ENCODE results near the gene CFH. TPM values are rescaled to one million over a fixed set of nuclear protein-coding genes. Genes with fewer than 3 reads are reported as not detected.

The CFH gene
- total RNA-seq, 2 experiments from 2014 or later = 1.4 to 1.7 TPM

- no peaks in the 10 kb centered on the region for H3K36me3 Mint-ChIP-seq (ENCODE audit: low read depth)
- no peak overlapping the region for H3K27ac Mint-ChIP-seq
- DNase-seq (no peak), ATAC-seq (no peak)
- no peak overlapping the region for H3K4me3 Mint-ChIP-seq
- H3K4me1 Mint-ChIP-seq (ENCODE audit: low read depth) = no peaks in the 10 kb centered on the region
- H3K27me3 Mint-ChIP-seq (ENCODE audit: low read depth) = peaks cover 10% of the 10 kb centered on the region
- no peaks in the 10 kb centered on the region for H3K9me3 Mint-ChIP-seq (ENCODE audit: insufficient read depth)
- ChIA-PET CTCF (no interaction called here), POLR2A (no interaction called here)
These were observed 10.9 kb upstream of the CFH start for GRCh38 chr1:196640976-196641375.

GRCh38 chr1:196649990-196650389 is 1.9 kb upstream of the CFH start:
- ChIA-PET POLR2A (no interaction called here), CTCF (no interaction called here)
- H3K27ac Mint-ChIP-seq = no peak overlapping the region

GRCh38 chr1:196650403-196650802 is 1.4 kb upstream of the CFH start:
- H3K4me1 Mint-ChIP-seq (ENCODE audit: low read depth) = peaks cover 14% of the 10 kb centered on the region
- POLR2A ChIA-PET = no interaction called here

More at GRCh38 chr1:196649990-196650389, 1.9 kb upstream of the CFH start:
- ATAC-seq (no peak), DNase-seq (no peak)
- H3K4me1 Mint-ChIP-seq (ENCODE audit: low read depth) = peaks cover 14% of the 10 kb centered on the region
- no peaks in the 10 kb centered on the region for H3K36me3 Mint-ChIP-seq (ENCODE audit: low read depth)
- no peaks in the 10 kb centered on the region for H3K9me3 Mint-ChIP-seq (ENCODE audit: insufficient read depth)
- H3K27me3 Mint-ChIP-seq (ENCODE audit: low read depth) = peaks cover 8% of the 10 kb centered on the region
- H3K4me3 Mint-ChIP-seq = no peak overlapping the region

GRCh38 chr1:196651079-196651478 is 764 bp upstream of the CFH start:
- Mint-ChIP-seq H3K27ac (no peak overlapping the region), H3K27me3 (ENCODE audit: low read depth) (peaks cover 4% of the 10 kb centered on the region), H3K9me3 (ENCODE audit: insufficient read depth) (no peaks in the 10 kb centered on the region), H3K36me3 (ENCODE audit: low read depth) (no peaks in the 10 kb centered on the region), H3K4me1 (ENCODE audit: low read depth) (peaks cover 14% of the 10 kb centered on the region), H3K4me3 (no peak overlapping the region)
- DNase-seq (no peak), ATAC-seq (no peak)
- ChIA-PET CTCF (no interaction called here), POLR2A (no interaction called here)

More at GRCh38 chr1:196650403-196650802, 1.4 kb upstream of the CFH start:
- Mint-ChIP-seq H3K27ac (no peak overlapping the region), H3K9me3 (ENCODE audit: insufficient read depth) (no peaks in the 10 kb centered on the region), H3K36me3 (ENCODE audit: low read depth) (no peaks in the 10 kb centered on the region), H3K27me3 (ENCODE audit: low read depth) (peaks cover 7% of the 10 kb centered on the region), H3K4me3 (no peak overlapping the region)
- CTCF ChIA-PET = no interaction called here
- ATAC-seq = no peak
- no peak for DNase-seq

GRCh38 chr1:196654271-196654670 is 2.4 kb downstream of the CFH start:
- Mint-ChIP-seq H3K27ac (no peak overlapping the region), H3K36me3 (ENCODE audit: low read depth) (no peaks in the 10 kb centered on the region), H3K9me3 (ENCODE audit: insufficient read depth) (no peaks in the 10 kb centered on the region), H3K4me3 (no peak overlapping the region), H3K27me3 (ENCODE audit: low read depth) (no peaks in the 10 kb centered on the region), H3K4me1 (ENCODE audit: low read depth) (peaks cover 14% of the 10 kb centered on the region)
- ATAC-seq (no peak), DNase-seq (no peak)
- POLR2A ChIA-PET = no interaction called here
- CTCF ChIA-PET = no interaction called here

- H3K9me3 Mint-ChIP-seq (ENCODE audit: insufficient read depth) = no peaks in the 10 kb centered on the region
- no peaks in the 10 kb centered on the region for H3K27me3 Mint-ChIP-seq (ENCODE audit: low read depth)
- no peaks in the 10 kb centered on the region for H3K36me3 Mint-ChIP-seq (ENCODE audit: low read depth)
- H3K4me1 Mint-ChIP-seq (ENCODE audit: low read depth) = peaks cover 14% of the 10 kb centered on the region
- no peak overlapping the region for H3K27ac Mint-ChIP-seq
- DNase-seq = no peak
- ATAC-seq = no peak
- H3K4me3 Mint-ChIP-seq = no peak overlapping the region
- ChIA-PET POLR2A (no interaction called here), CTCF (no interaction called here)
These were observed 3.2 kb downstream of the CFH start for GRCh38 chr1:196655071-196655470.

- DNase-seq = no peak
- H3K27ac Mint-ChIP-seq = no peak overlapping the region
- POLR2A ChIA-PET = no interaction called here
- H3K27me3 Mint-ChIP-seq (ENCODE audit: low read depth) = no peaks in the 10 kb centered on the region
- H3K9me3 Mint-ChIP-seq (ENCODE audit: insufficient read depth) = no peaks in the 10 kb centered on the region
- no peak for ATAC-seq
- peaks cover 14% of the 10 kb centered on the region for H3K4me1 Mint-ChIP-seq (ENCODE audit: low read depth)
- CTCF ChIA-PET = interaction anchor here (1.5 kb wide), 1 partner anchor 508 kb away, joined by 3 read pairs; no protein-coding TSS in a partner anchor
- H3K36me3 Mint-ChIP-seq (ENCODE audit: low read depth) = no peaks in the 10 kb centered on the region
- no peak overlapping the region for H3K4me3 Mint-ChIP-seq
These were observed 3.7 kb downstream of the CFH start for GRCh38 chr1:196655494-196655893.

- ATAC-seq = no peak
- H3K27ac Mint-ChIP-seq = no peak overlapping the region
These were observed 7.6 kb downstream of the CFH start for GRCh38 chr1:196659471-196659870.

GRCh38 chr1:196660272-196660671 is 8.4 kb downstream of the CFH start:
- ChIA-PET POLR2A (no interaction called here), CTCF (interaction anchor here (4.5 kb wide), 1 partner anchor 512 kb away, joined by 22 read pairs; no protein-coding TSS in a partner anchor)
- Mint-ChIP-seq H3K4me1 (ENCODE audit: low read depth) (no peaks in the 10 kb centered on the region), H3K36me3 (ENCODE audit: low read depth) (no peaks in the 10 kb centered on the region), H3K9me3 (ENCODE audit: insufficient read depth) (no peaks in the 10 kb centered on the region), H3K27me3 (ENCODE audit: low read depth) (no peaks in the 10 kb centered on the region), H3K27ac (no peak overlapping the region), H3K4me3 (no peak overlapping the region)
- no peak for ATAC-seq
- no peak for DNase-seq

More at GRCh38 chr1:196659471-196659870, 7.6 kb downstream of the CFH start:
- ChIA-PET POLR2A (no interaction called here), CTCF (no interaction called here)
- H3K4me1 Mint-ChIP-seq (ENCODE audit: low read depth) = no peaks in the 10 kb centered on the region
- H3K9me3 Mint-ChIP-seq (ENCODE audit: insufficient read depth) = no peaks in the 10 kb centered on the region
- no peak for DNase-seq
- no peaks in the 10 kb centered on the region for H3K36me3 Mint-ChIP-seq (ENCODE audit: low read depth)
- no peaks in the 10 kb centered on the region for H3K27me3 Mint-ChIP-seq (ENCODE audit: low read depth)
- H3K4me3 Mint-ChIP-seq = no peak overlapping the region

GRCh38 chr1:196660852-196661251 is 9.0 kb downstream of the CFH start:
- Mint-ChIP-seq H3K4me1 (ENCODE audit: low read depth) (no peaks in the 10 kb centered on the region), H3K27ac (no peak overlapping the region), H3K9me3 (ENCODE audit: insufficient read depth) (no peaks in the 10 kb centered on the region), H3K4me3 (no peak overlapping the region), H3K27me3 (ENCODE audit: low read depth) (no peaks in the 10 kb centered on the region), H3K36me3 (ENCODE audit: low read depth) (no peaks in the 10 kb centered on the region)
- DNase-seq = no peak
- ChIA-PET POLR2A (no interaction called here), CTCF (interaction anchor here (4.5 kb wide), 1 partner anchor 512 kb away, joined by 22 read pairs; no protein-coding TSS in a partner anchor)
- ATAC-seq = peak; percentile 49

GRCh38 chr1:196661345-196661744 is 9.5 kb downstream of the CFH start:
- Mint-ChIP-seq H3K36me3 (ENCODE audit: low read depth) (no peaks in the 10 kb centered on the region), H3K27me3 (ENCODE audit: low read depth) (no peaks in the 10 kb centered on the region), H3K4me1 (ENCODE audit: low read depth) (no peaks in the 10 kb centered on the region), H3K9me3 (ENCODE audit: insufficient read depth) (no peaks in the 10 kb centered on the region), H3K27ac (no peak overlapping the region), H3K4me3 (no peak overlapping the region)
- CTCF ChIA-PET = interaction anchor here (4.5 kb wide), 1 partner anchor 513 kb away, joined by 22 read pairs; no protein-coding TSS in a partner anchor
- ATAC-seq (no peak), DNase-seq (no peak)
- POLR2A ChIA-PET = no interaction called here

- Mint-ChIP-seq H3K27me3 (ENCODE audit: low read depth) (no peaks in the 10 kb centered on the region), H3K9me3 (ENCODE audit: insufficient read depth) (no peaks in the 10 kb centered on the region), H3K4me1 (ENCODE audit: low read depth) (no peaks in the 10 kb centered on the region), H3K36me3 (ENCODE audit: low read depth) (no peaks in the 10 kb centered on the region), H3K27ac (no peak overlapping the region), H3K4me3 (no peak overlapping the region)
- DNase-seq = no peak
- ChIA-PET CTCF (no interaction called here), POLR2A (no interaction called here)
- ATAC-seq = no peak
These were observed 15.3 kb downstream of the CFH start for GRCh38 chr1:196667131-196667530.

GRCh38 chr1:196669051-196669450 is 17.2 kb downstream of the CFH start:
- Mint-ChIP-seq H3K27me3 (ENCODE audit: low read depth) (no peaks in the 10 kb centered on the region), H3K27ac (no peak overlapping the region), H3K36me3 (ENCODE audit: low read depth) (no peaks in the 10 kb centered on the region), H3K4me1 (ENCODE audit: low read depth) (no peaks in the 10 kb centered on the region), H3K4me3 (no peak overlapping the region), H3K9me3 (ENCODE audit: insufficient read depth) (no peaks in the 10 kb centered on the region)
- POLR2A ChIA-PET = no interaction called here
- CTCF ChIA-PET = no interaction called here
- ATAC-seq (no peak), DNase-seq (no peak)

Data from activated CD8-positive, alpha-beta T cell treated with anti-CD3 and anti-CD28 coated beads, Interleukin-2, amount 10 ng/mL, durations not matched to agents 7 days and 5 days (primary cell).